AG04450 (cell line): ENCODE measurements around the gene HPGDS. TPM values are rescaled to one million over a fixed set of nuclear protein-coding genes. Genes with fewer than 3 reads are reported as not detected.

Experiments
- CTCF ChIA-PET: fragments of 300-600, 350-600 bp; formaldehyde crosslinking; extraction: SDS; loops from one replicate; lab custom pipeline; 2022; ENCODE audit warnings: antibody characterized with exemption, inconsistent platforms; lab: Charles Lee
- POLR2A ChIA-PET: fragments of 350-600 bp; formaldehyde crosslinking; extraction: SDS; loops from one replicate; lab custom pipeline; 2021; ENCODE audit warnings: antibody characterized with exemption, inconsistent platforms; lab: Yijun Ruan, JAX
- DNase-seq: peaks from one replicate; pipeline ENCODE4 v3.0.0-alpha.2; 2011; ENCODE audit warnings: low read depth, low spot score
- H3K27ac ChIP-seq: one replicate; pipeline ENCODE4 v1.5.1; 2012; ENCODE audit warnings: low read depth, low read length, control low read depth
- H3K27me3 ChIP-seq: one replicate; pipeline ENCODE4 v1.6.0; 2012; ENCODE audit warnings: low read length; ENCODE audit not compliant: control insufficient read depth, insufficient read depth
- H3K4me3 ChIP-seq: 2 replicates; pipeline ENCODE4 v1.5.1; 2011; ENCODE audit warnings: mild to moderate bottlenecking, low read depth, low read length, control low read depth
- H3K9me3 ChIP-seq: 2 replicates; pipeline ENCODE4 v1.5.1; 2012; ENCODE audit warnings: low read length; ENCODE audit not compliant: control insufficient read depth, insufficient read depth
- CTCF ChIP-seq: IDR thresholded peaks from 2 replicates; pipeline ENCODE4 v1.5.1; 2011; ENCODE audit warnings: low read depth, low read length, control low read depth, inconsistent platforms
- polyA plus RNA-seq: library from polyadenylated mRNA; depleted of rRNA; stranded (reverse); fragments of >200 nt; gene quantifications from 2 replicates; pipeline ENCODE4 v1.2.3, GENCODE V29; 2011; rRNA removed

Gene HPGDS
- polyA plus RNA-seq, 1 experiment: not detected

- Histone ChIP-seq H3K27ac (no peak overlapping the region), H3K9me3 (no peaks in the 10 kb centered on the region), H3K4me3 (no peak overlapping the region), H3K27me3 (no peaks in the 10 kb centered on the region)
- TF ChIP-seq CTCF: no peak
- POLR2A ChIA-PET: no interaction called here
- CTCF ChIA-PET: interaction anchor here (1.3 kb wide), 1 partner anchor 465 kb away, joined by 4 read pairs; no protein-coding TSS in a partner anchor
- no peak for DNase-seq
Measured at GRCh38 chr4:94256144-94256783, 86.4 kb downstream of the HPGDS start.

- TF ChIP-seq CTCF: no peak
- no peaks in the 10 kb centered on the region for H3K27me3 ChIP-seq
- H3K9me3 ChIP-seq: no peaks in the 10 kb centered on the region
- POLR2A ChIA-PET: no interaction called here
- CTCF ChIA-PET: no interaction called here
- DNase-seq: no peak
- no peak overlapping the region for H3K27ac ChIP-seq
- no peak overlapping the region for H3K4me3 ChIP-seq
Measured at GRCh38 chr4:94253036-94253435, 89.6 kb downstream of the HPGDS start.

GRCh38 chr4:94251094-94251493, 91.5 kb downstream of the HPGDS start:
- H3K9me3 ChIP-seq: no peaks in the 10 kb centered on the region
- no peak for DNase-seq
- POLR2A ChIA-PET: no interaction called here
- TF ChIP-seq CTCF: no peak
- no peak overlapping the region for H3K4me3 ChIP-seq
- no peaks in the 10 kb centered on the region for H3K27me3 ChIP-seq
- CTCF ChIA-PET: no interaction called here
- H3K27ac ChIP-seq: no peak overlapping the region

Other genes with a start within 250 kb of the HPGDS start
- 24.4 and 39.6 TPM in 2 replicates for gene SMARCAD1, start 135.0 kb downstream of the HPGDS start, polyA plus RNA-seq
- 79.6 and 81.5 TPM in 2 replicates for gene PDLIM5, start 109.1 kb upstream of the HPGDS start, polyA plus RNA-seq